HG03460 (cell line): ENCODE data around the gene MCOLN1.
A peak's percentile ranks its signal among the peaks of the same experiment; 100 is the strongest.

ENCODE experiments used
- ATAC-seq: cut with Tn5 transposase; IDR thresholded peaks from one replicate; pipeline ENCODE4 v1.9.1; 2021; ENCODE audit not compliant: unreplicated experiment

MCOLN1 gene

DNA sequence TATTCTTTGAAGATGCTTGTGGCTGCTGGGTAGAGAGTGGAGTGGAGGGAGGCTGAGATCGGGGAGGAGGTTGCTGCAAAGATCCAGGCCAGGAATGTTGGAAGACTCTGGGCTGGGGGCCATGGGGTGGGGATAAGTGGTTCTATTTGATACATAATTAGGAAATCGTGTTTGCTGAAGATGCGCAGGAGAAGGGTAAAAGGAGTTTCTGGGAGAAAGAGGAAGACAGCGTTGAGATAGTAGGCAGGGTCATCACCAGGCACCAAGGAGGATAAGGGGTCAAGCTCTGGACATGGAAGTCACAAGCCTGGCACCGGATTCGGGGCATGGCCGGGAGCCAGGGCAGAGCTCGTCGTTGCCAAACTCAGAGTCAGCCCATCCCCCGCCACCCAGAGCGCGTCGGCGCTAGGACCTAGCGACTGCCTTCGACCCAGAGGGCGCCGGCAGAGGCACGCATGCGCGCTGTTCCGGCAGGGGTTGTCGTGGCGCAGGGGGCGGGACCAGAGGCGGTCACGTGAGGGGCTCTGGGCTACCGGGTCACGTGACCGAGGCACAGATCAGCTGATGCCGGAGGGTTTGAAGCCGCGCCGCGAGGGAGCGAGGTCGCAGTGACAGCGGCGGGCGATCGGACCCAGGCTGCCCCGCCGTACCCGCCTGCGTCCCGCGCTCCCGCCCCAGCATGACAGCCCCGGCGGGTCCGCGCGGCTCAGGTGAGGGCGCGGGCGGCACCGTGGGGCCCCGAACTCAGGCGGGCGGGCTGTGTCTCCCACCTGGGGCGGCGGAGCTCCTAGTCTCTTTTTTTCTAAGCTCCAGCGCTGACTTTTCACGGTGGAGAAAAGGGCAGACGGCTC is at the start of gene MCOLN1:
MCOLN1 (plus strand) TSS at position 553 of the 851 bp plus-strand sequence; CDS start at position 680, 127 bp downstream.
- ATAC-seq, result peak; percentile 75

DNA sequence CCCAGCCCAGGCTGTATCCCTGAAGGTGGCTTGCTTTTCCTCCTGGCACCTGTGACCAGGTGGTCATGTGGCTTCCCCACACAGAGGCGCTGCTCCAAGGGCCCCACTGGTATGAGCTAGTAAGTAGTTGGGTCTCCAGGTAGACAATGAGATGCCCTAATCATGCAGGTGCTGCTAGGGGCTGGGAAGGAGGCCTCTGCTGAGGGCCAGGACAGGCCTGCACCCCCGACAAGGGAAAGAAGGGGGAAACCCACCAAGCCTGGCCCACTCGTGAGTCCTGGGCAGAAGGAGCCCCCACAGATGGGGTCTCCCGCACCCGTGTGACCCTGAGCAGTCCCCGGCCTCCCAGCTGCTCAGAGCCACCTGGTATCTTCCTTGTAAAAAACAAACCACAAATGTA is 46.8 kb upstream of the MCOLN1 start:
- no peak for ATAC-seq

DNA sequence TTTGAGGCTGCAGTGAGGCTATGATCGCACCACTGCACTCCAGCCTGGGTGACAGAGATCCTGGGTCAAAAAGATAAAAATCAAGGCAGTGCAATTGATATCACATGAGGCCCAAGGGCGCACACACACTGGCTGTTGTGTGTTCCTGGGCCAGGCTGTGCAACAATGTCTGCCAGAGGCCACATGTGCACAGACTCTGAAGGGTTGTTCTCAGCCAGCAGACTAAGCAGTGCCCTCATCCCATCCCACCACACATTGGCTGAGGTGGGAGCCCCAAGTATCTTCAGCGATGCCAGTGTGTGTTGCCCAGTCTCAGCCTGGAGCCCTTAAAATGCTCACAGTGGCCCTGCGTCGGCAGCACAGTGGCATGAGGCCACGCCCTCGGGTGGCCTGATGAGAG is 46.2 kb upstream of the MCOLN1 start:
- no peak for ATAC-seq

DNA sequence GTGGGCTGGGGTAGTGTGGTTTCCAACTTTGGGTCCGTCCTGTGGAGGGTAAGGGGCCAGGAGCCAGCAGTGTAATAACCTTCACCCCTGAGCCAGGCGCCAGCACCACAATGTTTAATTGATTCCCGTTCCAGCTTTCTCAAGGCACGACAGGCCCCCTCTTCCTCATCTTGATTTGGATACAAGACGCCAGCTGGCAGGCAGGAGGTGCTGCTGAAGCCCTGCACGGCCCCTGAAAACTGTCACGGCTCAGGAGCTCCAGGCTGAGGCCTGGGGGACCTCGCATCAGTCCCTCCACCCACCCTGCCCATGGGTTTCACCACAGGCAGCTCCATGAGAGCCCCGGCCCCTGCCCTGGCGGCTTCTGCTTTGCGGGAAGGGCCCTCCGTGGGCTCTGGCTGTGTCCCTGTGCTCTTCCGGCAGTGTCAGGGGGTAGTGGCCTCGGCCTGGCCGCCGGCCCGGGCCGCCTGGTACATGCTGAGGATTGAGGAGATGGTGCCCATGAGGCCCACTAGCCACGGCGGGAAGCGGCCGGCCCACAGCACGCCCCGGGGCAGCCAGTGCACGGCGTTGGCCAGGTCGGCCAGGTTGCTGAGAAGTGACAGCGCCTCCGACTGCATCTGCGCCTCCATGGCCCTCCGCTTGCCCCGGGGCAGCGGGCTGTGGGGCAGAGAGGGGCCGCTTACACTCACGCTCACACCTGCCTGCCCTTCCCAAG is 45.5 kb upstream of the MCOLN1 start:
- ATAC-seq, result no peak

GRCh38 chr19:7477758-7478157 is 44.7 kb upstream of the MCOLN1 start:
- ATAC-seq, result no peak

DNA sequence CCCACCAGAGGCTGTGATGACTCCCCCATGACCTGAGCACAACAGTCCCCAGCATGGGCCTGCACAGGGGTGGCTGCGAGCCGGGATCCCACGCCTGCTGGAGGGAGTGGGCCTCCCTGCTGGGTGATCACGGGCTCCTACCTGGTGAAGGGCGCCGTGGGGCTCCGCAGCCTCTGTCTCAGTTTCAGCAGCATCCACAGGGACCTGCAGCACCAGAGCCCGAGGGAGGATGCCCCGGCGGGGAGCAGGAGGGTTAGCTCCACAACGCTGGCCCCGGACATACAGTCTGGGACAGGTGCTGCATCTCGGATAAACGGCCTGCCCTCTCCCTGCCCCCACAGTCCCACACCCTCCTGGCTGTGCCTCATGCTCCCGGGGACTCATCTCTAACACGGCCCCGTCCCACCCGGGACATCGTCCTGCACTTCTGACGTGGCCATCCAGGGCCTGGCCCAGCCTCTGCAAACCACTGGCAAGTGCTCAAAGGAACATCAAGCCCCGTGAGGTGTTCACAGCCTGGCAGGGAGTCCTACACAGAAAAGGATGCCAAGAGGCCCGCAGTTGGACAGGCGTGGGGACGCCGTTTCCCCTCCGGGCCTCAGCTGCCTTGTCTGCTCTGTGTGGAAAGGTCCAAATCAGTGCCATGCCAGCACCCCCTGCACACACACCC is 44.1 kb upstream of the MCOLN1 start:
- ATAC-seq, result no peak

- no peak for ATAC-seq
Measured at GRCh38 chr19:7478843-7479227, 43.6 kb upstream of the MCOLN1 start.

- no peak for ATAC-seq
Measured at GRCh38 chr19:7480222-7480969, 42.0 kb upstream of the MCOLN1 start.

GRCh38 chr19:7480970-7481255 is 41.5 kb upstream of the MCOLN1 start:
- no peak for ATAC-seq

GRCh38 chr19:7482584-7483439 is 39.6 kb upstream of the MCOLN1 start:
- ATAC-seq, result no peak

DNA sequence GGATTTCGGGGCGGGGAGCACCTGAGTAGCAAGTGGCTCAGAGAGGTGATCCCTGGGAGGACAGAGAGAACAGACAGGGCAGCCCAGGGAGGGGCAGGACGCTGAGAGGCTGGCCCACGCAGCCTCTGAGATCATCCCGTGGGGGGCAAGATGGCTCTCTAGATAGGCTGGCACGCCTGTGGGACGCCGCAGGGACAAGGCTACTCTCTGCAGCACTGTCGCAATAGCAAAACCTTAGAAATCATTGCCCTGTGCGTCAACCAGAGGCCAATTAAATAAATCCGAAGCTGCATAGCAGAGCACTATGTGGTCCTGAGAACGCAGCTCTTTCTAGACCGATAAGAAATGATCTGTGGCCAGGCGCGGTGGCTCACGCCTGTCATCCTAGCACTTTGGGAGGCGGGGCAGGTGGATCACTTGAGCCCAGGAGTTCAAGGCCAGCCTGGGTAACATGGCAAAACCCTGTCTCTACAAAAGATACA is 38.7 kb upstream of the MCOLN1 start:
- ATAC-seq, result no peak

GRCh38 chr19:7486923-7487322 is 35.5 kb upstream of the MCOLN1 start:
- ATAC-seq, result no peak

GRCh38 chr19:7488736-7489353 is 33.6 kb upstream of the MCOLN1 start, which contains the start of gene PEX11G:
TSS of gene PEX11G (minus strand) at chr19:7489035. CDS start at chr19:7489010, 25 bp downstream.
- ATAC-seq, result peak; percentile 77

DNA sequence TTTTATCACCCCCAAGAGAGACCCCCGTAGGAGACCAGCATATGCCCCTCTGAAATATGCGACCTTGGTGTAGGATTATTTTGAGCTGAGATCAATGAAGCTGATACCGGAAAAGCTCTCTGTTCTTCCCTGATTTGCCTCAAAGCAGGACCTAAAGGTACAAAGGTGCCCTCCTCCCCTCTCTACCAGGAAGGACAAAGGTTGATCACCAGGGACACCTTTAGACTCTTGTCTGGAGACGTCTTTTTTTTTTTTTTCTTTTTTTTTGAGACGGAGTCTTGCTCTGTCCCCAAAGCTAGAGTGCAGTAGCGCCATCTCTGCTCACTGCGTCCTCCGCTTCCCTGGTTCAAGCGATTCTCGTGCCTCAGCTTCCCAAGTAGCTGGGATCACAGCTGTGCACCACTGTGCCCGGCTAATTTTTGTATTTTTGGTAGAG is 32.8 kb upstream of the MCOLN1 start:
- ATAC-seq, result no peak

- no peak for ATAC-seq
Measured at GRCh38 chr19:7492142-7492541, 30.3 kb upstream of the MCOLN1 start.

DNA sequence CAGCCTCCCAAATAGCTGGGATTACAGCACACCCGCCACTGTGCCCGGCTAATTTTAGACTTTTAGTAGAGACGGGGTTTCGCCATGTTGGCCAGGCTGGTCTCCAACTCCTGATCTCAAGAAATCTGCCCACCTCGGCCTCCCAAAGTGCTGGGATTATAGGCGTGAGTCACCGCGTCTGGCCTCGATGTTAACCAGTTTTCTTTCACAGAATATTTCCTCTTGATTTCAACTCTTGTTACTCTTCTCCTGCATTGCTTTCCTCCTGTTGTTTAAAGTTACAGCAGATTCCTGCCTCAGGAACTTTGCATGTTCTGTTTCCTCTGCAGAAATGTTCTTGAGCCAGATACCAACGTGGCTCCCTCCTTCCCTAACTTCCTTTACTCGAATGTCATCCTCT is 29.9 kb upstream of the MCOLN1 start:
- no peak for ATAC-seq

DNA sequence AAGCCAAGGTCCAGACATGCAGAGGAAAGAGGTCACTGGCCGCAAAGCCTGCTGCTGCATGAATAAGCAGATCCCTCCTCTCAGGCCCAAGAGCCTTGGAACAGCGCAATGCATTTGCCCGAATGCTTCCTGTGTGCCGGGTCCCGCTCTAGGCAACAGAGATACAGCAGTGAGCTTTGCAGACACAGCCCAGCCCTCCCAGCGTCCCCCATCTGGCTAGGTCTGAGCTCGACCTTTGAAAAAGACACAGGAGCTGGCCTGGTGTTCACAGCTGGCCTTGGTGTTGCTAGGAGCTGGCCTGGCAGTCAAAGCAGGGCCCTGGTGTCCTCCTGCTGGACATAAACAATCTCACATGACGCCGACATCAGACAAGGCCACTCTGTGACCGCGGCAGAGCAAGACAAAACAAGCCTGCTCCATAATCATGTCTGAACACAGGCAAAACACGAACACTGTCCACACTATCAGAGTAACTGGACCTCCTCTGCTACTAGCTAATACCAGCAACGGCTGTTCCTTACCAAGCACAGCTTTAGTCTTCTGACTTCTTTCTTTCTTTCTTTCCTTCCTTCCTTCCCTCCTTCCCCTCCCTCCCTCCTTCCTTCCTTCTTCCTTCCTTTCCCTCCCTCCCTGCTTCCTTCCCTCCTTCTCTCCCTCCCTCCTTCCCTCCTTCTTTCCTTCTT is 27.9 kb upstream of the MCOLN1 start:
- ATAC-seq, result no peak

- no peak for ATAC-seq
Measured at GRCh38 chr19:7497292-7497691, 25.1 kb upstream of the MCOLN1 start.

DNA sequence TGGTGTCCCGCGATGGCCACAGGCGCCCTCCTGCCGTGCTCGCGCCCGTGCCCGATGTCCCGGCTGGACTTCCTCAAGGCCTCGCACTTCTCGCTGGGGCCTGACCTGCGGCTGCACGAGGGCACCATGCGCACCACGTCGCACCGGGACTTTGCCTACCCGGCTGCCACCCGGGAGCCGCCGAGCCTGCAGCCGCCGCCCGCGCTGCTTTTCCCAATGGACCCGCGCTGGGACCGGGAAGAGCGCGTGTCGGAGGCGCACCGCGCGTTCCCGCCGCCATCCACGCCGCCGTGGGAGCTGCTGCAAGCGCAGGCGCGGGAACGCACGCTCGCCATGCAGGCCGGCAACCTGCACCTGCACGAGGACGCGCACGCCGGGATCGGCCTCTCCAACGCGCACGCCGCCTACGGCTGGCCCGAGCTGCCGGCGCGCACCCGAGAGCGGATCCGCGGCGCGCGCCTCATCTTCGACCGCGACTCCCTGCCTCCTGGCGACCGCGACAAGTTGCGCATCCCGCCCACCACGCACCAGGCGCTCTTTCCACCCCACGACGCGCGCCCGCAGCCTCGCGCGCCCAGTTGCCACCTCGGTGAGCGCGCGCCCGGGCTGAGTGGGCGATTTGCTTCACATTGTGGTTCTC is 21.5 kb upstream of the MCOLN1 start:
- no peak for ATAC-seq
